Activated CD4-positive, alpha-beta T cell treated with anti-CD3 and anti-CD28 coated beads for 36 hours (primary cell): ENCODE results near the gene SEMA7A. TPM values are rescaled to one million over a fixed set of nuclear protein-coding genes. Genes with fewer than 3 reads are reported as not detected.
"Not testable (repeated sequence)": the region's sequence is repeated elsewhere in the genome, so short reads cannot be mapped to it uniquely, and the experiment has no call there.

Source experiments
- ATAC-seq: fragments of 200-7000 bp; cut with Tn5 transposase; one replicate; pipeline ENCODE4 v1.10.0; 2021; ENCODE audit warnings: mild to moderate bottlenecking, moderate library complexity
- CTCF ChIA-PET: fragments of 350-600 bp; sonication (Branson Sonifier 250); formaldehyde crosslinking; loops from one replicate; lab custom pipeline; 2021; ENCODE audit warnings: antibody characterized with exemption; lab: Charles Lee
- POLR2A ChIA-PET: fragments of 350-600 bp; sonication (Branson Sonifier 250); formaldehyde crosslinking; loops from one replicate; lab custom pipeline; 2021; ENCODE audit warnings: antibody characterized with exemption, inconsistent platforms; lab: Charles Lee
- DNase-seq: peaks from one replicate; pipeline ENCODE4 v3.0.0-alpha.2; 2020
- H3K27ac Mint-ChIP-seq: one replicate; pipeline ENCODE4 v1.8.0; 2021; ENCODE audit warnings: mixed read lengths
- H3K27me3 Mint-ChIP-seq: one replicate; pipeline ENCODE4 v1.8.0; 2021; ENCODE audit warnings: mixed read lengths
- H3K36me3 Mint-ChIP-seq: one replicate; pipeline ENCODE4 v1.8.0; 2021; ENCODE audit warnings: low read depth, mixed read lengths
- H3K4me1 Mint-ChIP-seq: one replicate; pipeline ENCODE4 v1.8.0; 2021; ENCODE audit warnings: mixed read lengths
- H3K4me3 Mint-ChIP-seq: one replicate; pipeline ENCODE4 v1.8.0; 2021; ENCODE audit warnings: mild to moderate bottlenecking, moderate library complexity, mixed read lengths
- H3K9me3 Mint-ChIP-seq: one replicate; pipeline ENCODE4 v1.8.0; 2021; ENCODE audit warnings: low read depth, mixed read lengths
- intact Hi-C, 2 experiments: fragments of 100-400 bp; cut with DNase I in 1 of 2; cut with micrococcal nuclease in 1 of 2; formaldehyde crosslinking; loops; one replicate each; pipeline versions ENCODE4 v1.14.2 to v1.15.1; 2022 to 2024; cut with DNase I, micrococcal nuclease
- total RNA-seq, 2 experiments: library from RNA; stranded (reverse); gene quantifications; one replicate each; pipeline ENCODE4 v1.2.3, GENCODE V29; 2021

Gene SEMA7A
- total RNA-seq, 2 experiments from 2014 or later: 57.3 to 57.7 TPM

DNA sequence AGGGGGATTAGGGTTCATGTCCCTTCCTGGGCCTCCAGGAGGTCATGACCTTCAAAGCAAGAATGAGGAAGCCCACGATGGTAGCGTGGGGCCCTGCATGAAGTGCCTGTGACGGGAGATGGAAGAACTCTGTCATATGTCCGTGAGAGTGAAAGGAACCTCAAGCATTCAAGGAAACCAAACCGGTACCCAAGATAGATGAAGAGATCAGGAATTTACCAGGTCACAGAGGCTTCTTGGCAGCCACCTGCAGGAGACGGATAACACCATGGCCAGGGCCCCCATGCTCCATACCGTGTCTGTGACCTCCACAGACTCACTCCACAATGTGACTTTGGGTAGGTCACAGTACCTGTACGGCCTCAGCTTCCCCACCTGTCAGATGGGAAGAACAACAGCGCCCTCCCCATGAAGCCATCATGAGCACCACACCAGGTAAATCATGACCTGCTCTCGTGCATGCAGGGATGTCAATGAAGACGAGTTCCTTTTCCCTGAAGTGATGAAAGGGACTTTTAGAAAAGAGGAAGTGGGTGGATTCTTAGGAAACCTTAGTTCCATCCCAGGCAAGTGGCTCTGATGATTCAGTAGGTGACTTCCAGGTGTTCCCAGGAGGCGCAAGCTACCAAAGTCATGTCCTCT lies 43.0 kb downstream of the SEMA7A start:
- H3K4me3 Mint-ChIP-seq: peak overlapping the region; percentile 22
- H3K4me1 Mint-ChIP-seq: peaks cover 52% of the 10 kb centered on the region
- no peaks in the 10 kb centered on the region for H3K27me3 Mint-ChIP-seq
- CTCF ChIA-PET: interaction anchor here (1.1 kb wide), 1 partner anchor 8 kb away, joined by 3 read pairs; no protein-coding TSS in a partner anchor
- POLR2A ChIA-PET: no interaction called here
- no peaks in the 10 kb centered on the region for H3K9me3 Mint-ChIP-seq
- intact Hi-C loops: no loop called here
- DNase-seq (no peak), ATAC-seq (peak; percentile 20)
- no peaks in the 10 kb centered on the region for H3K36me3 Mint-ChIP-seq
- H3K27ac Mint-ChIP-seq: peak overlapping the region; percentile 76

DNA sequence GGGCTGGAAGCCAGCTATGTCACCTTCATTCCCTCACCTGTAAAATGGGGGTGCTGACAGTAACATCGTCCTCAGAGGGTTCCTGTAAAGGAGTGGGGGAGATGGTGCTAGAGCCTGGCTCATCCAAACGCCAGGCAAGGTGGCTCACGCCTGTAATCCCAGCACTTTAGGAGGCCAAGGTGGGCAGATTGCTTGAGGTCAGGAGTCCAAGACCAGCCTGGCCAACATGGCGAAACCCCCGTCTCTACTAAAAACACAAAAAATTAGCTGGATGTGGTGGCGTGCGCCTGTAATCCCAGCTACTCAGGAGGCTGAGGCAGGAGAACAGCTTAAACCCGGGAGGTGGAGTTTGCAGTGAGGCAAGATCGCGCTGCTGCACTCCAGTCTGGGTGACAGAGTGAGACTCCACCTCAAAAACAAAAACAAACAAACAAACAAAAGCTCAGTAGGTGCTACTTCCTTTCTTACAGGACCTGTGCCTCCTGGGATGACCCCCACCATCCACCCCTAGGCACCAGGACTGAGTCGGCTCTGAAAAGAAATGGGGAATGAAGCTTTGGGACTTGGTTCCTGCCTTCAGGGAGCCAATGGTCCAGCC lies 43.6 kb downstream of the SEMA7A start:
- H3K4me1 Mint-ChIP-seq: peaks cover 56% of the 10 kb centered on the region

DNA sequence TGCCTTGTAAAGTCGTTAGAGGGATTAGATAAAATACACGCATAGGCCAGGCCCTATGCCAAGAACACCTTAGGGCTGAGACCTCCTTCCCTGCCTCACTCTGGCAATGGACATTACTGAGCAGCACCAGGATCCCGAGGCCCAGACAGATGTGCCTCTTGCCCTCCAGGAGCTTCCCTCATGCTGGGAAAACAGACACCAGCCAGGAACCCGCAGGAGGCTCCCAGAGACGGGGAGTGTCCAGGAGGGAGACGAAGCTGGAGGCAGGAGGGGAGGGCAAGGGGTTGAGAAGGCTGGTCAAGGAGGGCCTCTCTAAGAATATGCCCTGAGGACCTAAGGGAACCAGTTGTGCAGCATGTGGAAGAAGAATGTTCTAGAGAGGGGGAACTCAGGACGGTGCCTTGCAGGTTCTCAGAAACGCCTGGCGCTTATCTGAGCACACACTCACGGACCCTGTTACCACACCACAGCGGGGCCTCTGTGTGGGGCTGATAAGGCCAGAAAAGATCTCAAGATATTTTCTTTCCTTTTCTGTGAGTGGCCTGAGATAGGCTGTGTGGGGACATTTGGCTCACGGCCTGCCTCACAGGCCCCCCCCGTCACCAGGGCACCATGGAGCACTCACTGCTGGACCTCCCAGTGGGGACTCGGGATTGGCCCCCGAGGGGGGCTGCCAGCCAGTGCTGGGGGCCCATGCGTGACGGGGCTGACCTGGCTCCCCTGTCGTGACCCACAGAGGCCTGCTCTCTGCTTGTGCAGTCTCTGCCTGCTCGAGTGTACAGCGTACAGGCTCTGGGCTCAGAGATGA lies 44.3 kb downstream of the SEMA7A start:
- intact Hi-C loops: no loop called here
- H3K27me3 Mint-ChIP-seq: no peaks in the 10 kb centered on the region
- no peaks in the 10 kb centered on the region for H3K36me3 Mint-ChIP-seq
- ChIA-PET CTCF (interaction anchor here (1.1 to 1.5 kb wide), 6 partner anchors 7 to 50 kb away, joined by 3 to 6 read pairs (median 3); no protein-coding TSS in a partner anchor), POLR2A (interaction anchor here (1.0 kb wide), 1 partner anchor 11 kb away, joined by 3 read pairs; no protein-coding TSS in a partner anchor)
- H3K27ac Mint-ChIP-seq: peak overlapping the region; percentile 76
- H3K4me3 Mint-ChIP-seq: no peak overlapping the region
- H3K9me3 Mint-ChIP-seq: no peaks in the 10 kb centered on the region
- H3K4me1 Mint-ChIP-seq: peaks cover 56% of the 10 kb centered on the region
- ATAC-seq (no peak), DNase-seq (no peak)

More for the DNA sequence above, 43.6 kb downstream of the SEMA7A start:
- POLR2A ChIA-PET, intact Hi-C loops, DNase-seq, H3K9me3 Mint-ChIP-seq, H3K27me3 Mint-ChIP-seq, H3K36me3 Mint-ChIP-seq, ATAC-seq: not testable (repeated sequence)
- Mint-ChIP-seq H3K27ac (peak overlapping the region; percentile 76), H3K4me3 (peak overlapping the region; percentile 22)
- CTCF ChIA-PET: interaction anchor here (1.1 kb wide), 1 partner anchor 8 kb away, joined by 3 read pairs; no protein-coding TSS in a partner anchor

DNA sequence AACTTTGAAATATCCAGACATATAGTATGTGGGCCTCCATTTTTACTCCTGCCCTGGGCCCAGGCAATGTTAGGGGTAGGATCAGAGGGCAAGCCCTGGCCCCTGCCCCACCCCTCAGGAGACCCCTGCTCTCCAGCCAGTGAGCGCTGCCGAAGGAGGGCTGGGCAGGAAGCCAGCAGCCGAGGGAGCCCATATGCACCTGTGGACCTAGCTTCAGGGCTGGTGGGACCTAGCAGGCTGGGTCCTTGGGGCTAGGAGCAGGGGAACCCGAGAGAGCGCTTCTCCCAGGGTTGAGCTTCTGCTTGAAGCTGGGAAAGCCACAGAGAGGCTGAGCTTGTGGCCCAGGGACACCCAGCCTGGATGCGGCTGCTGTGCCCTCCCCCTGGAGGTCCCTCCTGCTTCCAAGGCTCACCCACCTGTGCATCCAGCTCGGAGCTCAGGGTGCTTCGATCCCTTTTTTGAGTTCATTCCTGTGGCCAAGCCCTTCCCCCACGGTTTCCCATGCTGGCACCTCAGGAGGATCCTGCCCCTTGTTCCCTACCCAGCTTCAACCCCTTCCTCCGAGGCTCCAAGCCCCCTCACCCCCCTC lies 45.3 kb downstream of the SEMA7A start:
- H3K36me3 Mint-ChIP-seq: no peaks in the 10 kb centered on the region
- intact Hi-C loops: no loop called here
- ChIA-PET CTCF (interaction anchor here (0.6 to 1.5 kb wide), 6 partner anchors 10 to 51 kb away, joined by 3 to 6 read pairs (median 3); no protein-coding TSS in a partner anchor), POLR2A (interaction anchor here (1.0 kb wide), 1 partner anchor 12 kb away, joined by 3 read pairs; no protein-coding TSS in a partner anchor)
- no peaks in the 10 kb centered on the region for H3K27me3 Mint-ChIP-seq
- ATAC-seq: no peak
- peaks cover 57% of the 10 kb centered on the region for H3K4me1 Mint-ChIP-seq
- H3K27ac Mint-ChIP-seq: no peak overlapping the region
- no peak for DNase-seq
- no peaks in the 10 kb centered on the region for H3K9me3 Mint-ChIP-seq
- H3K4me3 Mint-ChIP-seq: no peak overlapping the region

DNA sequence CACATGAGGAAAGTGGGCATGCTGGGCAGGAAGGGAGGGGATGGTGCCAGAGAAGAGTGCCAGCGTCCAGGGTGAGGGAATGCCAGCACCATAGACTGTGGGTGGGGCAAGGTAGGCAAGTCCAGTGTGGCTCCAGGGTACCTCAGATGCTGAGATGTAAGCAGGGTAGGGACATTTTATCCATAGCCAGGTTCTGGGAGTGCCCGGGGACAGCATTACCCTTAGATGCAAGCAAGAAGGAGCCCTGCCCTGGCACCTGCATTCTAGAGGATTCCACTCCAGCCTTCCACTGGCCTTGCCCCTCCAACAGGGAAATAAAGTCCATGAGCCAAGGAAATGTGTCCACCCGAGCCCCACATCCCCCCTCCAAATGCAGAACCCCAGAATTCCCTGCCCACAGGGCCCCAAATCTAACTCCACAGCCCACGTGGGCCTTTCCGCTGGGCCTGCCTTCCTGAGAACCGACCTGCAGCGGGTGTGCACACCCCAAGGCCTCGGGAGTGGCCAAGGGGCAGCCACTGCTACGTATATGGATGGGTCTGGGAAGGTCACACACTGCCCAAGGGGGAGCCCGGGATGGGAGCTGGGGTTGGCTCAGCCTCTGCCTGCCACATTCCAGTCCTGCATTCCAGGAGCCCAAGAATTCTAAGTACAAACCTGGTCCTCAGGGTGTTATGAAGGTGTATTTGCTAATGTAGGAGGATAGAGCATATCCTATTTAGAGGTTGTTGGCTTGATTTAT lies 46.0 kb downstream of the SEMA7A start:
- no peaks in the 10 kb centered on the region for H3K27me3 Mint-ChIP-seq
- H3K27ac Mint-ChIP-seq: peak overlapping the region; percentile 42
- H3K4me1 Mint-ChIP-seq: peaks cover 60% of the 10 kb centered on the region
- POLR2A ChIA-PET: no interaction called here
- DNase-seq: no peak
- no peak for ATAC-seq
- intact Hi-C loops: no loop called here
- no peaks in the 10 kb centered on the region for H3K36me3 Mint-ChIP-seq
- no peak overlapping the region for H3K4me3 Mint-ChIP-seq
- no peaks in the 10 kb centered on the region for H3K9me3 Mint-ChIP-seq
- CTCF ChIA-PET: interaction anchor here (1.2 to 10.2 kb wide), 4 partner anchors 16 to 52 kb away, joined by 3 to 176 read pairs (median 4); partner anchors contain the start of gene SEMA7A

DNA sequence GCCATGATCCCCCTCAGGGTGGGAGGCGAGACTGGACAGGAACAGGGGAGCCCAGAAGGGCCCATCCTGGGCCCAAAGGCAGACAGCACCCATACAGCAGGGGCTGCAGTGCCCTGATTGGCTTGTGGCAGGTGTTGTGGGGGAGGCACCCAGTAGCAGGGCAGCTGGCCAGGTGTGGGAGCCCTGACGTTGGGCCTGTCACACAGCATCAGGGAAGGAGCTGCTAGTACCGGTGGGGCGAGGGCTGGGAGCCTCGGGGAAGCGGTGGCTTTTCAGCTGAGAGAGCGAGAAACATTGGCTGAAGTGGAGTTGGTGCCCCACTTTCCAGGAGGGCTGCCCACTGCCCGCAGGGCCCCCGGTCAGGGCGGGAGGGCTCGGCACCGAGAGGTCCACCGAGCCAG lies 46.6 kb downstream of the SEMA7A start:
- Mint-ChIP-seq H3K4me1 (peaks cover 60% of the 10 kb centered on the region), H3K9me3 (no peaks in the 10 kb centered on the region), H3K36me3 (no peaks in the 10 kb centered on the region), H3K27ac (peak overlapping the region; percentile 51), H3K4me3 (no peak overlapping the region), H3K27me3 (no peaks in the 10 kb centered on the region)
- ChIA-PET POLR2A (interaction anchor here (0.6 kb wide), 1 partner anchor 838 kb away, joined by 3 read pairs; no protein-coding TSS in a partner anchor), CTCF (interaction anchor here (10.2 kb wide), 1 partner anchor 52 kb away, joined by 176 read pairs; the partner anchor contains the start of gene SEMA7A)
- intact Hi-C loops: no loop called here
- DNase-seq: no peak
- ATAC-seq: no peak

DNA sequence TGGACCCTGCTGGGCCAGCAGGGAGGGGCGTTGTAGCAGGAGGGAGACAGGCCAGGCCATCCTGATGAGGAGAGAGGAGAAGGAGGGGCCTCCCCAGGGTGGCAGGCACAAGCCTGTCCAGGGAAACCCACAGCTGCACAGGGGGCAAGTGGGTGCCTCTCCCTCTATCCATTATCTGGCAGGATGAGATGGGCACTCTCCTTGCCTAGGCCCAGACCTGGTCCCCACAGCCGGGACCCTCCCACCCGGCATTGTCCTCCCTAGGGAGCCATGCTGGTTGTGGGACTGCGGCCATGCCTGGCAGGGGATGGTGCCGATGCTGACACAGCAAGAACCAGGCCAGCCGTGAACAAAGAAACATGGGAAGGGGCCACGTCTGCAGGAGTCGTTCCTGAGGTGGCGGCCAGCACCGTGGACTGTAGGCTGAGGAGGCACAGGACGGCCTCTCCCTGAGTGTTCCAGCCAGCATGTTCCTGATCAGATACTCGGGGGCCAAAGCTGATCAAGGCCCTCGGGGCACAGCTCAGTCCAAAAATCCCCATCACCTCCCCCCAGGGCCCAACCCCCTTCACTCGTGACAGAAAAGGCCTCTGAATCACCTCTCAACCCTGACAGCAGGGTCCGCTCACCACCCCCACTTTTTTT lies 47.1 kb downstream of the SEMA7A start:
- intact Hi-C loops: no loop called here
- ATAC-seq (no peak), DNase-seq (no peak)
- Mint-ChIP-seq H3K36me3 (no peaks in the 10 kb centered on the region), H3K4me1 (peaks cover 60% of the 10 kb centered on the region), H3K27ac (no peak overlapping the region), H3K9me3 (no peaks in the 10 kb centered on the region), H3K27me3 (no peaks in the 10 kb centered on the region), H3K4me3 (no peak overlapping the region)
- ChIA-PET CTCF (interaction anchor here (3.3 to 10.2 kb wide), 2 partner anchors 15 to 53 kb away, joined by 30 to 176 read pairs; partner anchors contain the start of gene SEMA7A), POLR2A (interaction anchor here (0.6 kb wide), 1 partner anchor 837 kb away, joined by 3 read pairs; no protein-coding TSS in a partner anchor)

DNA sequence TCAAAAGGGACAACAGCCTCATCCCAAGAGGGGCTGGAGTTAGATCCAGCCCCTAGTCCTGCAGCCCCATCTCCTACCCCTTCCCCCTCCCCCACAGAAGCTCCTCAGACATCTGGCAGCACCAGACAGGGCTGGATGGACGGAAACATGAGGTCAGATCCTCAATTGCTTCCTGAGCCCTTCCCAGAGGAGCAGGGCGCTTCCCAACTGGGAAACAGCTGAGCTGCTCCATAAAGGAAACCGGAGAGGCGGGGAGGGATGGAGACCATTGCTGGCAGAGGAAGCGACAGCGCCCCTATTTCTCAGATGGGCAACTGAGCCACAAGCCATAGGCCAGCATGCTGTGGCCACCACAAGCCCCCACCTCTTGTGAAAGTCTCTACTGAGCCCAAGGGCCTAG lies 48.0 kb downstream of the SEMA7A start:
- H3K4me3 Mint-ChIP-seq: no peak overlapping the region
- H3K36me3 Mint-ChIP-seq: no peaks in the 10 kb centered on the region
- POLR2A ChIA-PET: interaction anchor here (0.7 kb wide), 1 partner anchor 11 kb away, joined by 3 read pairs; no protein-coding TSS in a partner anchor
- H3K4me1 Mint-ChIP-seq: peaks cover 60% of the 10 kb centered on the region
- H3K9me3 Mint-ChIP-seq: no peaks in the 10 kb centered on the region
- peak overlapping the region; percentile 97 for H3K27ac Mint-ChIP-seq
- DNase-seq (no peak), ATAC-seq (no peak)
- intact Hi-C loops: no loop called here
- no peaks in the 10 kb centered on the region for H3K27me3 Mint-ChIP-seq
- CTCF ChIA-PET: interaction anchor here (0.5 to 10.2 kb wide), 6 partner anchors 9 to 380 kb away, joined by 3 to 176 read pairs (median 22); partner anchors contain the start of gene SEMA7A

DNA sequence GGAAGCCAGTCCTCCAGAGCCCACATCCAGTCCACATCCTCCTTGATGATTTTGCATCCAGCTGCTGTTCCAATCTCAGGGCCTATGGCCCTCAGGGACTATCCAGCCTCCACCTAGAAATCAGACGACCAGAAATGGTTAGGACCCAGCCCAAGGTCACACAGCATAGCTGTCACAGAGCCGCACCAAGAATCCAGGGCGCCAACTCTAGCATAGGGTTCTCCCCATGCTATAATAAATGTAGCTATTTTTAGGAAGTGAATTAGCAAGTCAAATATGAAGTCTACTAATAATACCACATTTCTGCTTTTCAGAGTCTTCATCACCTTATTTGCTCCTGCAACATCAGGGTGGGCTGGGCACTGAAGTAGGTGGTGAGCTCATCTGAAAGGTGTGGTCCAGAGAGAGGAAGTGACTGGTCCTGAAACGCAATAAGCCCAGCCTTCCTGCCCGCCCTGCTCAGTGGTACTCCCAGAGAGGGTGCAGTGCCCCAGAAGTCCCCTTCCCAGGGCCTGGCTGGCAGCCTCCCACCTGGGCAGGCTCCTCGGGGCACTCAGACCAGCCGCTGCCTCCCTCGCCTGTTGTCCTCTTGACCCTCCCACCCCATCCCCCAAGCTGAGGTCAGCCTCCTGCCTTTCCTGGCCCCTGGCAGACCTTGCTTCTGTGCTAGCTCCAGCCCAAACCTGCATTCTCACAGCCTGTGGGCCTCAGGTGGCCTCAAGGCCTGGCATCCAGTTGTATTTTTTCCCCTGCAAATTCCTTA lies 48.7 kb downstream of the SEMA7A start:
- ChIA-PET POLR2A (interaction anchor here (0.5 to 2.0 kb wide), 6 partner anchors 12 to 238 kb away, joined by 3 to 8 read pairs (median 3); no protein-coding TSS in a partner anchor), CTCF (interaction anchor here (0.6 to 10.2 kb wide), 11 partner anchors 9 to 386 kb away, joined by 3 to 176 read pairs (median 4); partner anchors contain the start of gene SEMA7A)
- H3K4me1 Mint-ChIP-seq: peaks cover 61% of the 10 kb centered on the region
- H3K27ac Mint-ChIP-seq: peak overlapping the region; percentile 97
- H3K36me3 Mint-ChIP-seq: no peaks in the 10 kb centered on the region
- DNase-seq: peak; percentile 79
- intact Hi-C loops: loop anchor here (1.0 kb wide), 3 partner anchors 11 to 18 kb away; no protein-coding TSS in a partner anchor
- H3K9me3 Mint-ChIP-seq: no peaks in the 10 kb centered on the region
- peak; percentile 64 for ATAC-seq
- peak overlapping the region; percentile 20 for H3K4me3 Mint-ChIP-seq
- no peaks in the 10 kb centered on the region for H3K27me3 Mint-ChIP-seq
